Keratinocyte (primary cell): ENCODE data around the gene PDIA4. TPM values are rescaled to one million over a fixed set of nuclear protein-coding genes. Genes with fewer than 3 reads are reported as not detected.
"Not testable (repeated sequence)": the region's sequence is repeated elsewhere in the genome, so short reads cannot be mapped to it uniquely, and the experiment has no call there.

Source experiments
- DNase-seq: peaks from one replicate; pipeline ENCODE4 v3.0.0-alpha.2; 2011; ENCODE audit warnings: low read depth, missing footprints, low spot score
- FAIRE-seq: peaks from 2 replicates; lab custom pipeline; 2011; peaks lifted over from hg19 to GRCh38; lab: Jason Lieb, UNC
- H2AFZ ChIP-seq: 2 replicates; pipeline ENCODE4 v1.6.0; 2012; ENCODE audit warnings: low read length, control low read depth, inconsistent platforms; ENCODE audit not compliant: control insufficient read depth
- H3K27ac ChIP-seq: 2 replicates; pipeline ENCODE4 v1.5.1; 2011; ENCODE audit warnings: low read length; ENCODE audit not compliant: control insufficient read depth, insufficient read depth
- H3K27me3 ChIP-seq: 3 replicates; pipeline ENCODE4 v1.6.0; 2011; ENCODE audit warnings: low read length; ENCODE audit not compliant: control insufficient read depth, insufficient read depth; ENCODE audit errors: extremely low read depth
- H3K36me3 ChIP-seq, 2 experiments: 2 replicates in 1 of 2; 3 replicates in 1 of 2; pipeline ENCODE4 v1.5.1; 2011; ENCODE audit warnings: low read length in 2 of 2, mild to moderate bottlenecking in 1 of 2; ENCODE audit not compliant: control insufficient read depth in 2 of 2, insufficient read depth in 2 of 2; ENCODE audit errors: extremely low read depth in 1 of 2
- H3K4me1 ChIP-seq: 3 replicates; pipeline ENCODE4 v1.5.1; 2011; ENCODE audit warnings: low read length; ENCODE audit not compliant: control insufficient read depth, insufficient read depth; ENCODE audit errors: extremely low read depth
- H3K4me2 ChIP-seq: 3 replicates; pipeline ENCODE4 v1.6.0; 2011; ENCODE audit warnings: low read depth, low read length; ENCODE audit not compliant: control insufficient read depth, insufficient read depth; ENCODE audit errors: extremely low read depth
- H3K4me3 ChIP-seq, 3 experiments: fragments of 200-600 bp in 1 of 3; sonication (generic) in 1 of 3; 2 replicates in 2 of 3; 3 replicates in 1 of 3; pipeline ENCODE4 v1.5.1; 2011 to 2016; ENCODE audit warnings: low read length in 3 of 3, mild to moderate bottlenecking in 3 of 3, control low read depth in 2 of 3, inconsistent platforms in 1 of 3, low read depth in 1 of 3, mixed read lengths in 1 of 3, mixed run types in 1 of 3, moderate library complexity in 1 of 3; ENCODE audit not compliant: control insufficient read depth in 2 of 3, insufficient read depth in 2 of 3; ENCODE audit errors: extremely low read depth in 1 of 3
- H3K79me2 ChIP-seq: 2 replicates; pipeline ENCODE4 v1.6.0; 2012; ENCODE audit warnings: low read length; ENCODE audit not compliant: control insufficient read depth, insufficient read depth
- H3K9ac ChIP-seq: 3 replicates; pipeline ENCODE4 v1.6.0; 2011; ENCODE audit warnings: low read length; ENCODE audit not compliant: control insufficient read depth, insufficient read depth; ENCODE audit errors: extremely low read depth
- H3K9me1 ChIP-seq: 3 replicates; pipeline ENCODE4 v1.6.0; 2011; ENCODE audit warnings: low read length; ENCODE audit not compliant: control insufficient read depth, insufficient read depth; ENCODE audit errors: extremely low read depth
- H3K9me3 ChIP-seq: 2 replicates; pipeline ENCODE4 v1.5.1; 2012; ENCODE audit warnings: low read depth, low read length; ENCODE audit not compliant: control insufficient read depth
- H4K20me1 ChIP-seq: 3 replicates; pipeline ENCODE4 v1.6.0; 2011; ENCODE audit warnings: low read length; ENCODE audit not compliant: control insufficient read depth, insufficient read depth; ENCODE audit errors: extremely low read depth
- CTCF ChIP-seq, 3 experiments: IDR thresholded peaks in 1 of 3; conservative IDR thresholded peaks in 1 of 3; optimal IDR thresholded peaks in 1 of 3; 2 replicates in 2 of 3; 3 replicates in 1 of 3; pipeline versions ENCODE3 to v1.5.1; 2011; ENCODE audit warnings: low read length in 3 of 3, mild to moderate bottlenecking in 3 of 3, moderate library complexity in 2 of 3, control low read depth in 1 of 3, inconsistent platforms in 1 of 3; ENCODE audit not compliant: insufficient read depth in 2 of 3; ENCODE audit errors: extremely low read depth in 1 of 3
- EZH2 ChIP-seq: IDR thresholded peaks from one replicate; pipeline ENCODE4 v1.6.1; 2012; ENCODE audit warnings: inconsistent platforms, mild to moderate bottlenecking, low read length, moderate library complexity
- dilution Hi-C: fragments of 300-500 bp; cut with MboI; formaldehyde crosslinking; loops from one replicate; pipeline ENCODE4 v1.7.0; 2020; ENCODE audit warnings: low sequenced_read_pairs; ENCODE audit not compliant: extremely low pct_ligation_motif_present
- polyA plus RNA-seq, 5 experiments: library from polyadenylated mRNA; depleted of rRNA in 3 of 5; stranded (reverse) in 3 of 5; stranded (forward) in 1 of 5; unstranded in 1 of 5; fragments of >200 nt; gene quantifications; 1 replicate in 1 of 5; 2 replicates in 3 of 5; 3 replicates in 1 of 5; pipeline versions ENCODE4 v1.2.1 to v1.2.3, GENCODE V29; 2011 to 2012; ENCODE audit warnings: missing spikeins in 2 of 5, low read depth in 1 of 5, low replicate concordance in 1 of 5

Gene PDIA4
- polyA plus RNA-seq, 1 donor (not counting 4 experiments of a cell fraction or from before 2014, with no cell fraction given) = 145 TPM

- no peaks in the 10 kb centered on the region for H3K36me3 ChIP-seq
- H3K79me2 ChIP-seq = no peaks in the 10 kb centered on the region
- peaks cover 7% of the 10 kb centered on the region for H3K27me3 ChIP-seq
- dilution Hi-C loops = no loop called here
- H4K20me1 ChIP-seq = no peaks in the 10 kb centered on the region
- H3K4me1 ChIP-seq = peaks cover 10% of the 10 kb centered on the region
- no peak for DNase-seq
- H3K9ac ChIP-seq = no peak overlapping the region
- H3K4me2 ChIP-seq = no peak overlapping the region
- H3K4me3 ChIP-seq = no peak overlapping the region
- H3K9me3 ChIP-seq = no peaks in the 10 kb centered on the region
- H3K9me1 ChIP-seq = no peaks in the 10 kb centered on the region
- no peak for TF ChIP-seq CTCF (optimal IDR thresholded peaks at IDR 0.05 in 1 of 3, IDR thresholded peaks at IDR 0.05 in 1 of 3, conservative IDR thresholded peaks at IDR 0.05 in 1 of 3; ENCODE audit: extremely low read depth in 1 of 3, insufficient read depth in 2 of 3, low read length in 3 of 3)
- TF ChIP-seq EZH2 = no peak
- no peak for FAIRE-seq
- H3K27ac ChIP-seq = no peak overlapping the region
- no peak overlapping the region for H2AFZ ChIP-seq
Observed at GRCh38 chr7:148979827-148980226, 48.5 kb downstream of the PDIA4 start.

- H3K4me2 ChIP-seq, H3K36me3 ChIP-seq, H3K4me1 ChIP-seq, H3K4me3 ChIP-seq, H2AFZ ChIP-seq, H3K27me3 ChIP-seq, H3K27ac ChIP-seq, dilution Hi-C loops, H3K79me2 ChIP-seq, DNase-seq, H3K9me3 ChIP-seq, H3K9ac ChIP-seq, FAIRE-seq, H3K9me1 ChIP-seq, H4K20me1 ChIP-seq: not testable (repeated sequence)
Observed at GRCh38 chr7:148979072-148979471, 49.2 kb downstream of the PDIA4 start.

GRCh38 chr7:148978091-148978490 lies 50.2 kb downstream of the PDIA4 start:
- Histone ChIP-seq H2AFZ (no peak overlapping the region), H3K36me3 (no peaks in the 10 kb centered on the region), H3K4me1 (peaks cover 3% of the 10 kb centered on the region), H3K9me1 (no peaks in the 10 kb centered on the region), H3K9ac (no peak overlapping the region), H3K79me2 (no peaks in the 10 kb centered on the region), H3K27ac (no peak overlapping the region), H4K20me1 (no peaks in the 10 kb centered on the region), H3K4me3 (no peak overlapping the region), H3K9me3 (no peaks in the 10 kb centered on the region), H3K27me3 (peaks cover 7% of the 10 kb centered on the region), H3K4me2 (no peak overlapping the region)
- dilution Hi-C loops = no loop called here
- no peak for FAIRE-seq
- no peak for TF ChIP-seq CTCF (optimal IDR thresholded peaks at IDR 0.05 in 1 of 3, IDR thresholded peaks at IDR 0.05 in 1 of 3, conservative IDR thresholded peaks at IDR 0.05 in 1 of 3; ENCODE audit: extremely low read depth in 1 of 3, insufficient read depth in 2 of 3, low read length in 3 of 3)
- TF ChIP-seq EZH2 = no peak
- DNase-seq = no peak
